ENCODE results near the gene C13orf42.

Gene C13orf42

DNA sequence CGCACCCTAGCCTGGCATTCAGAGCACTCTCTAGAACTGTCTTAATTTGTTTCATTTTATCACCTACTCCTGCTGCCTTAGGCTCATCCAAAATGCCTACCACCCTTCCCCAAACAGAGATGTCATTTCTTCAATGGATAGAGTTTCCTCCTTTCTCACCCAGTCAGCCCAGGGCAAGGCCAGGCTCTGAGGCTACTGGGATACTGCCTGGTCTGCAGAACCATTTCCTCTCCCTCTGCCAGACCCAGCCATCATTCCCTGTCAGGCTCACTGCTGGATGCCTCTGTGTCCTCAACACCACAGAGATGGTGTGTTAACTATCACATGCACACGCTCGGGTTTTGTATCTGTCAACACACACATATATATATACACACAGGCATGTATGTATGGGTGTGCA, 47.2 kb downstream of the C13orf42 start:
- DNase-seq: no peak

DNA sequence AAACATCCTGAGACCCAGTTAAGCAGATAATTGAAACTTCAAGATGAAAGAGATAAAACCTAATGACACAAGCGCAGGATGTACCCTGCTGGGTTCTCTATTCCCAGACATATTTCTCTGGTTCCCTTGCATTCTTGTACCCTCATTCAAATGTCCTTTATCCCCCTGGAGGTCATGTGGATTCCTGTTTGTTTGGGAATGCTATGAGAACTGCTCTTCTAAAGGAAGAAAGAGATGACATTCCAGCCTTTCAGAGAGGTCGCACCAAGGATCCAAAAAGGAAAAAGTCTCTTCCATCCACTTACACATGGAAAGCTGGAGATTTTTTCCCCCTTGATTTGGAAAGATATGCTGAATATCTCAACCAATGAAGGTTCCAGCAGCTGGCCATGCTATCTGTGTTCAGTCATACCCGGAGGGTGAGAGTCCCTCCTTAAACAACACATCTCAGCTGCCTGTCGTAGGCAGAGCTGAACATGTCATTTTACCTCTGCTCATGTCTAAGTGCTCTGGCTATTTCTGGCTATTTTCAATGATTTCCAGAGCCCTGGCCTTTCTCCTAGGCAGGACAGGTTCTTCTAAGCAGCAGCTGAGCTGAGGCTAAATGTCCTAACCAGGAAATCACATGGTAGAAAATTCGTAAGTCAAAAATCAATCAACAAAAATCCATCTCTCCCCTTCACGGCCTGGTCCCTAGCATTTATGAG, 52.5 kb downstream of the C13orf42 start:
- no peak for DNase-seq

DNA sequence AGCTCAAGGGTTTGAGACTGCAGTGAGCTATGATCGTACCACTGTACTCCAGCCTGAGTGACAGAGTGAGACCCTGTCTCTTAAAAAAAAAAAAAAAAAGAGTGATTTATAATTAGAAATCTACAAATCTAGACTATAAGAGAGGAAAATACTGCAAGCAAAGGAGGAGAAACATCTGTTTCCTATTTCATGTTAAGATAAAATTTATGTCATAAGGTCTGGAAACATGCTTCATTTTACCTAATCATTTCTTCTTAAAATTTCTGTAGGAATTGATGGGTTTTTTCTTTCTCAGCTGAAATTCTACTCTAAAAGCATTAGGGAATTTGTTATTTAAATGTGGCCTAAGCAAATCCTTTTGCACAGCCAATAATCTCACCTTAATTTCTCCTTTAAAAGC, 53.2 kb downstream of the C13orf42 start:
- DNase-seq: no peak

DNA sequence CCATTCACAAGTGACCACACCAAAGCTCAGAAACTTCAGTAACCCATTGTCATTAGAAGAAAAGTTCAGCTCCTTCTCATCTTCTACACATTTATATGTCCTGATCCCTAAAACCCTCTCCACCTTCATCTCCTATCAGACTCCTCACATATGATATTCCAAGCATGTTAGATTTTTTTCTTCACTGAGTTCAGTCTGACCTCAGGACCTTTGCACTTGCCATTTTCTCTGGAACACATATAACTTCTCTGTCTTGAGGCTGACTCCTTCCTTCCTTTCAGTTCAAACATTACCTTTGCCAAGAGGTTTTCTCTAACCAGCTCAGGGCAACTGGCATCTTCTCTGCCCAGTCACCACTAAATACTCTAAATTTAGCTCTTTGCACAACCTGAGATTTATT, 54.1 kb downstream of the C13orf42 start:
- DNase-seq: no peak

DNA sequence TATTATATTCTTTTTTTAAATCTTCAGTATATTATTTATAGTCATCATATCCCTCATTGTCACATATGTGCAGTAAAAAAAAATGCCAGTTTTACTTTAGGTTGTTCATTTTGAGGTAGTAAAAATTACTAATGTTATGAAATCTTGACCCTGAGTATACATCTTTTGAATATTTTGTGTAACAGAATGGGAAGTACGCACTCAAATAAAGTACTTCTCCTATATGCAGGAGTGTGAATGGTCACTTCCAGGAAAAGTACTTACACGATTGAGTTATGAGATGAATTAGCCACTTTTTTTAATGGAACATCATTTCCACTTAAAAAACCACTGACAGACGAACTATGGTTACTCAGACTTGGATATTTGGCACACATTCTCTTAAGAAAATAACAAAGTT, 58.5 kb downstream of the C13orf42 start:
- no peak for DNase-seq

DNA sequence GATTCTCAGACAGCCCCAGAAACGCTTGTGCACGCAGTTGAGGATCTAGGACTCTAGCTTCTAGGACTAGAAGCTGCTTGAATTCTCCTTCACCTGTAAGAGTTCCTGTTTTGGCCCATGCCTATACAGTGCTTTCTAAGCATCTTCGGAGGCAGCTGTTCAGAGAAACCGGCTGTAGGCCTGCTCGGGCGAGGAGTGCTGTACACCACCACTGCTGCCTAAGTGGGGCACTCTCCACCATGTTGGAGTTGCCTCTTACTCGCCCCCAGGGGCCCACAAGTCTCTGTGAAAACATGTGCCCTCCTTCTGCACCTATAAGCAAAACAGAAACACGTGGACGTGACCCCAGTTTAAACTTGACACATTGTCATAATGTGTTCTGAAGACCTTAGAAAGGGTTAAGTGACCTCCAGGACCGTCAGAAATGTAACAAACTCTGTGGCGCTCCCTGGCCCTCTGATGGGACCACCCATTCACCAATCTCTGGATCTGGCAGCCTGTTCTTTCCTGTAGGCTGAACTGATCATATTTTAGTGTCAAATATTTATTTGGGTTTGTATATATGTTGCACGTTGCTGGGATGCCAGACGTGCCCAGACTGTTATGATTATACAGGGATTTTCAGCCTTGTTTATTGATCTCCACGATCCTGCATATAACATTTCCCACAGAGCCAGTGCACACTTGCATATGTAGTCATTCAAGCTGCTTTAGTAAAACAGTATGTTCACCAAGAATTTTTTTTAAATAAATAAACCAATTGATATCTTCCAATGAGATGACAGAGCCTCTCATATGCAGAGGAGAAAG, 60.8 kb downstream of the C13orf42 start:
- DNase-seq: no peak

DNA sequence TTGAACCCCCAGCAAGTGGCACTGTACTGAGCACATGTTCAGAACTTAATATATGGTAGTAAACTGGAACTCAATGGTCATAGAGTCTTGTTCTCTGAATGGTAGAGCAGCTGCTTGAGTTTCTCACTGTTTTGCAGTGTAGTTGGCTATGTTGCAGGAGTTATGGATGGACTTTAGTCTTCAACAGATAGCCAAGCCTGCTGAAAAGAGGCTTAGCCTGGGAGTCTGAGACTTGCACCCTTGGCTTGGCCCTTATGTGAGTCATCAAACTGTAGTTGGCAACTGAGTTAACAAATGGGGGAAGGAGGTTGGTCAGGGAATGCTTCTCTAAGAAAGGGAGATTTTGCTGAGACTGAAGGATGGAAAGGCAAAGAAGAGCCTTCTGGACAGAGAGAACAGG, 62.5 kb downstream of the C13orf42 start:
- no peak for DNase-seq

DNA sequence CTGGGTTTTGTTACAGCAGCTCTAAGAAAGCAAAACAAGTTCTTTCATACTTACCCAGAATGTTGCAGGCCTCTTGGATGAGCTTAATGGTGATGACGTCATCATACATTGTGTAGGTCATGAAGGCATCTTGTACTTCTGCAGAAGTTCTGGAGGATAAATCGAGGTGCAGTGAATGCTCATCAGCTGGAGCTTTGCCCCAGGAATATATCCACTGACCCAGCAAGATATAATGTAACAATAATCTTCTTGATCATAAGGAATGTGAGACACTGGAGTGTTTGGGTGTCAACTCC, 63.0 kb downstream of the C13orf42 start:
- no peak for DNase-seq

DNA sequence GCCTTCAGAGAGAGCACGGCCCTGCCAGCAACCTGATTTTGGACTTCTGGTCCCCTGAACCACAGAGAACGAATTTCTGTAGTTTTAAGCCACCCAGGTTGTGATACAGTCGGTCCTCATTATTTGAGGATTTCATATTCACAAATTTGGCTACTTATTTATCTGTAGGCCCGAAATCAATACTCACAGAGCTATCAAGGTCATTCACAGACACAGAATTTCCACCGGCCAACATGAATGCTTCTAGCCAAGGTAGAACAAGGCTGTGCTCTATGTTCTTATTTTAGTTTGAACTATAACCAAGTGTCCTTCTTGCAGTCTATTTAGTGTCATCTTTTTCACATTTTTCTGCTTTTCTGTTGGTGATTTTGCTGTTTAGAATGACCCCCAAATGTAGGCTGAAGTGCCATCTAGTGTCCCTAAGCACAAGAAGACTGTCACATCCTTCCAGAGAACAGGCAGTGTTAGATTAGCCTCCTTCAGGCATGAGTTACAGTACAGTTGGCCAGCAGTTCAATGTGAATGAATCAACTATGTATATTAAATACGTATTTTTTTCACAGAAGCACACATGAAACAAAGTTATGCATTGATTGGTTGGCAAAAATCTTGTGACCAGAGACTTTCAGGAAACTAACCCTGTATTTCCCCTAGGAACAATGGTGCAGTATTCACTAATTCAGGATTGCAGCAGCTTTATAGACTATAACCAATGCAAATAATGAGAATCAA, 63.5 kb downstream of the C13orf42 start:
- no peak for DNase-seq

DNA sequence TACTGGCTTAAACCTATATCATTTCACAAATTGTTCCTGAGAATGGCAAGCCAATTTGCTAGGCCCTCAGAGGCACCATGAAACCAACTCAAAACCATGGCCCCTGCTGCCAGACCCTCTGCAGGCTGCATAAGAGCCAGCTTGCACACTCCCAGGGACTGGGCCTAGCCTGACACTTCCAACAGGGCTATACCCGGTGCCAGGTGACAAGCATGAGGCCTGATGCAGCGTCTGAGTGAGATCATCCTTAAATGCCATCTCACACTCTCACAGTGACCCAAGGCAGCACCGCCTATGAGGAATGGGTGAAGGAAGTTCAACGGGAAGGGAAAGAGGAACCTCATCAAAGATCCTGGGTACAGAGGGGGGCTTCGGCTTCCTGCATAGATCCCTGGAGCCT, 65.6 kb downstream of the C13orf42 start:
- DNase-seq: no peak

DNA sequence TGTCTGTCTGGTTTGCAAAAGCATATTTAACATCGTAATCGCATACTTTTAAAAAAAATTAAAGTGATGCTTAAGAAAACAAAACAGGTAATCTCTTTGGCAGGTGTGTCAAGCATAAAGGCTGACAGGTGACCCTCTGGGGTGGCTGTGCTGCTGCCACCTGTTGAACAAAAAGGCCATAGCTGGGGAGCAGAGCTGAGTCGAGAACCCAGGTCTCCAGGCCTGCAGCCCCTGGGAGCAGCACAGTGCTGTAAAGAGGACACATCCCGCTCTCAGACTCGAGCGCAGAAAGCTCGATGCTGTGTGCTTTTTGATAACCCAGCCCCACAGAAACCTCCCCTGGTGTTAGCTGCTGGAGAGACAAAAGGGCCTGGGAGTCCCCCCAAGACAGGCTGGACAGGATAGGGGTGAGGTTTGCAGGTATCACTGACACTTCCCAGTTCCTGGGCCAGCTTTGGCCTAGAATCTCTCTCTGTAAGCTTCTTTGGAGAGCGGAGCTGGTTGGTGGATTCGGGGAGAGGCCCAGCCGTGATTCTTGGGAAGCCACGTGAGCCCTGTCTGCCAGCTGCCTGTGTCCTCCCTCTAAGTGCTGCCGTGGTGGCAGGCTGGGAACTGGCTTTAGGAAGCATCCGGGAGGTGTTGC, 66.9 kb downstream of the C13orf42 start:
- DNase-seq: no peak

DNA sequence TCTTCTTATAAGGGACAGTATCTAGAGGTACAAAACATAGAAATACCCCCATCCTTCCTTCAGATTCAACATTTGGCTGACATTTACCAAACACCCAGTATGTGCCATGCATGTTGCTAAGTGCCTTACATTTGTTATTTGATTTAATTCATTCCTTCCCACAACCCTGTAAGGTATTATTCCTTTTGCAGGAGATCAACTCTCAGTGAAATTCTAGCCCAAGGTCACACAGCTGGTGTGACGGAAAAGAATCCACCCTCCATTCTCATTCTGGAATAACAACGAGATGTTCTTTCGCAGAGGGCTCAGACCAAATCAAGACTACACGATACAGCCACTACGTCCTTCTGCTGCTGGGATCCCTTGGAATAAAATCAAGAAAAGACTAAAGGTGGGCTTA, 67.8 kb downstream of the C13orf42 start:
- DNase-seq: no peak

DNA sequence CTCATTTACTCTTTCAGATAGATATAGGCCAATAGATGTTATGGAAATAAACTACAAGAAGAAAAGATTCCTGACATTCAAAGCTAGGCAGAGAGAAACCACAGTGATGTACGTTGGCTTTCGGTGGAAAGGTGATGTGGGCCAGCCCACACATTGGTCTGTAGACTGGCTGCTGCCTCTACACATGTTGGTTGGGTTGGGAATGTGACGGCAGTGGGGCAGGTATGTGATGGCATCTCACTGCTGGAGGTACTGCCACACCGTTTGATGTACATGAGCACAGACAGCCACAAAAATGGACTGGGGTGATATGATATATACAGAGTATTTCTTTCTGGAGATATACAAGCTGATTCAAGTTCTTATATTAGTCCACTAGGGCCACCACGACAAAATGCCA, 69.4 kb downstream of the C13orf42 start:
- DNase-seq: no peak

DNA sequence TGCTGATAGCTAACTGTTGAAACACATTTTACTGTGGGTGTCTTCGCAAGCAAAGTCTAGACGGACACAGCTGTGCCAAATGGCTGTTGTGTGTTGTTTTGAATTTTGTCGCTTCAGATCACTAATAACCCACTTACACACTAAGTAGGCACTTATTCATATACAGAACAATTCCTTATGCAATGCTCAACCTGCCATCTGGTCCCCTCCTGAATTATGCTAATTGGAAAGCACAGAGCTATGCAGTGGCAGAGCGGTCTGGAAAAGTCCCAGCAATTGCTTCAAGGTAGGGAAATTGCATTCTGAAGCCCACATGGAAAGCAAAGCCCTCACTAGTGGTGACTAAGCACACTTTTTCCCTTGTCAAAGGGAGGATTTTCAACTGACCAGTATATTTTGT, 69.9 kb downstream of the C13orf42 start:
- peak; percentile 96 for DNase-seq

DNA sequence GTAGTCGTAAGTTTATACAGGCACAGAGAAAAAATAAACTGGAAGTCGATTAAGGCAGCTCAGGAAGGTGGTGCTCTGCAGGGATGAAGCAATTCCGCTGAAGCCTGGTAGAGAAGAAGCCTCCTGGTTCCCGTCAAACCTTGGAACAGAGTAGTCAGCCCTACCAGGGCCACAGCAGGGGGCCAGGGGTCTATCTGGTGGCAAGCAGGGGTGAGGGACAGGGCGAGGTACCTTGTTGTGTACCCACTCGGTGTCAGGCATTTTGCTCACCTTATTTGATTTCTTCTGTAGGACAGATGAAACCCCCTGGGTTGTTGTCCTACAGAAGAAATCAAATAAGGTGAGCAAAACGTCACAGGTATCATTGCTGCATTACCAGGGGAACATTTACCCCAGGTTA, 70.6 kb downstream of the C13orf42 start:
- DNase-seq: no peak

DNA sequence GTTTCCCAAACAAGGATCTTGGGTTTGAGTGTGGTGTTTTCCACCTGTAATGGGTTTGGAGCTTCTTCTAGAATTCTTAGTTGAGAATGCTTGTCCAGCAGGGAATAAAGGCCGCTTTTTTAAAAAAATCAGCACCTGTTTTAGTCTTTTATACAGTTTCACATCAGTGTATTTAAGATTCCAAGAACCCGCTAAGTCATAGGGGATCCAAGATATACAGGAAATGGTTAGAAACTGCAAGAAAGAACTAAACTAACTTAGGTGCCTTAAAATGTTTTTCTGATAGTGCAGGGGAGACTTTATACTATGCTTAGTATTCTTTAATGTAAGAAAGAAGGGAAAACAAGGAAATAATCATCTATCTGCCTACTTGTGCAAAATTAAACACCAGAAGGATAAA, 74.7 kb downstream of the C13orf42 start:
- no peak for DNase-seq

DNA sequence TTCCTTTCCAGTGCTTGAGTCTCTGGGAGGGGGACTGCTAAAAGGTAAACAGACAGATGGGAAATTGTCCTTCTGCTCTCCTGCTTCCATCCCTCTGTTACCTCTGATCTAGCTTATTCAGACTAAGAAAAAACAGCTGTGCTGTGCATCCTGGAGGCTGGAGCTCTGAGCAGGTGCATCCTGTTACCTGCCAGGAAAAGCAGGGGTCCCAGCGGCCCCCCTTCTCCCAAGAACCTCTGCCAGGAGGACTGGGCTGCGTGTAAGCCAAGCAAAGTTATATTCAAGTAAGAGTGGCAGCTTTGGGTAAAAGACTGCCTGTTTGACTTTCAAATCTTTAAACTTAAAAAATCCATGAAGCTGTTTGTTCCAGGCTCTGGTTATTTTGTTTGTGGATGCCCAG, 75.1 kb downstream of the C13orf42 start:
- peak; percentile 22 for DNase-seq

DNA sequence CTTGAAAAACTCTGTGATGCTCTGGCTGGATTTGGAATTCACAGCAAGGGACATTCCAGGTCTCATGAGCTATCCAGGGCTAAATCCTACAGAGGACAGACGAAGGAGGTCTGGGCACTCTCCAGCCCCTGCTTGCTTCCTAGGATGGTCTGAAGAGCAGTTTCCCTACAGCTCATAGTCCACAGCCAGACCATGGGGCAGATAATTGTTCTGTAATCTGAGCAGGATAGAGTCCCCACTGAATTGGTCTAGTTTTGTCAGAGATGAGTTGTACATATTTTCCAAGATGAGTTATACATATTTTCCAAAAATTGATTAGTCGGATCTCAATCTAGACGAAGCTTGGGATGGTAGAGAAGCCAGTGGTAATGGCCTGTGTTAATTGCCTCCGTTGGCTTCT, 75.6 kb downstream of the C13orf42 start:
- no peak for DNase-seq

DNA sequence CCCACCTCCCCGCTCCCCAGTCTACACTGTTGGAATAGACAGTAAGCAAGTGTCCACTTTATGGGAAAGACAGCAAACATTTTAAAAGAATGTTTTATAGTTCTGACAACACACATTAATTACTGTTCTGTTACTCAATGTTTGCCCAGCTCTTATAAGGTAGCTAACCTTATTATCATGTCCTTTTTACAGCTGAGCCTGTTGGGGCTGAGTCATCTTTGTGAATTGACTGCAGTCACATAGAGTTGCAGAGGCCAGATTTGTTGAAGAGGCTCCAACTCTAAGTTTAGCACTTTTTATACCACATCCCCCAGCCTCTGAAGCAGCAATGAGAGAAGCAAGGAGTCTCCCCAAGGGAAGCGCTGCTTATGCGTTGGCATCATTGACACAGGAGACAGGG, 76.2 kb downstream of the C13orf42 start:
- no peak for DNase-seq

DNA sequence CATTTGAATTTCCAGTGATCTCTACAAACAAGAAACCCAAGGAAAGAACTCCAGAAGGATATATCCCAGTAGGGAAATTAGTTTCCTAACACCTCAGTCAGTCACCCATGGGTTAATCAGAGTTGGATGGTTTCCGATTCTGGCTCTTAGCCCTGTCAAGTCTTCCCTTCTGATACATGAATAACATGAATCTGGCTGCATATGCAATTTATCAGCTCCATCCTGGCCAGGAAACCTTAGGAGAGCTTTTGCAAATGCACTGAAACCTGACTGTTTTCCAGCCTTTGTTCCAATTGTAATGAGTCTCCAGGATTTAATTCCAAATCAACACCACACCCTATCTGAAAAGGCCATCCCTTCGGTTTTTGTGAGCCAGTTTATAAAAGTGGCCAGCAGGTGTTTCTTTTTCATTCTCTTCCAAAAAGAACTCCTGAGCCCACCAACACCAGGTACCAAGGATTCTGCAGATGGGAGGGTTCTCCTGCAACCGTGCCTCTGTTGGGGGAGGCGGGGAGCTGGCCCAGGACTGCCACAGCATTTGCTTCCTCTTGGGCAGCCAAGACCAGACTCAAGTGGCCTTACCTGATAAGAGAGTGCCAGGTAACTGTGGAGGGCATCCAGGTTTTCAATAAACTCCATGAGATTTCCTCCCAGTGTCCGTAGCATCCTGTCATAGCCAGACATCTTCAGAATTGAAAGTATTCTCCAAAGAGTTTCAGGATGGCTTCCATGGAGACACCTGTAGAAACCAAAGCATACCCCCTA, 77.5 kb downstream of the C13orf42 start:
- DNase-seq: peak; percentile 35

DNA sequence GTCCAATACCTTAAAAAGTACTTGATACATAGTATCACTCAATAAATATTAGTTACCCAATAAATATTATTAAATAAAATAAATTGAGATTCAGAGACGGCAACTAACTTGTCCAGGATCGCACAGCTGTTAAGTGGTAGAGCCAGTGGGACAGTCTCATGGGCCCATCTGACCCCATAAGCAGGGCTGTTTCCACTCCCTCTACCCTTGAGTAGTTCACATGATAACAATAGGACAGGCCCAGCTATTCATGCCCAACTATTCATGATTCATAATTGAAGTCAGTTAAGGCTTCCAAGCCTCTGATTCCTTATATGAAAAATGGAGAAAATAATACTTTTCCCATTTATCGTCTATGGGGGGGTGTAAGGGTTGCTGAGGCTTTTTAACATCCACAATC, 78.2 kb downstream of the C13orf42 start:
- no peak for DNase-seq

All from NCI-H1694 treated with DMSO at 0.1 percent for 48 hours (cell line).